ENCODE data around the gene MYO15B.
A peak's percentile ranks its signal among the peaks of the same experiment; 100 is the strongest.

- peak; percentile 77 for TF ChIP-seq CTCF (conservative IDR thresholded peaks at IDR 0.05; ENCODE audit: low read length)
- no peak for TF ChIP-seq EZH2phosphoT487 (IDR thresholded peaks at IDR 0.05; ENCODE audit: borderline replicate concordance, low read depth, low read length)
These were observed 1.7 kb downstream of the MYO15B start for GRCh38 chr17:75589012-75589918.

Data from OCI-LY7 (cell line).